ENCODE data around the gene MOK.

Gene MOK

DNA sequence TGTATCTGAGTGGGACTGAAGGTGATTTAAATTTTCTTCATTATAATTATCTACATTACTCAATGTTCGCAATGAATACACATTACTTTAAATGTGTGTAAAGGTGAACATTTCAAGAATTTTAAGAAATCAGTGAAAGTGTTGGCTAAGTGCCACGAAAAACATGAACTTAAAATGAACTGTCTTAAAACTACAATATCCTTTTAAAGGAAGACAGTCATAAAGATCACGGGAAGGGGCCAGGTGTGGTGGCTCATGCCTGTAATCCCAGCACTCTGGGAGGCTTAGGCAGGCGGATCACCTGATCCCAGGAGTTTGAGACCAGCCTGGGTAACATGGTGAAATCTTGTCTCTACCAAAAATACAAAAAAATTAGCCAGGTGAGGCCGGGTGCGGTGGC lies 11.2 kb downstream of the MOK start:
- intact Hi-C loops (cut with DNase I), result no loop called here
- peak in 1 of 10 donors; percentile 35 for DNase-seq

DNA sequence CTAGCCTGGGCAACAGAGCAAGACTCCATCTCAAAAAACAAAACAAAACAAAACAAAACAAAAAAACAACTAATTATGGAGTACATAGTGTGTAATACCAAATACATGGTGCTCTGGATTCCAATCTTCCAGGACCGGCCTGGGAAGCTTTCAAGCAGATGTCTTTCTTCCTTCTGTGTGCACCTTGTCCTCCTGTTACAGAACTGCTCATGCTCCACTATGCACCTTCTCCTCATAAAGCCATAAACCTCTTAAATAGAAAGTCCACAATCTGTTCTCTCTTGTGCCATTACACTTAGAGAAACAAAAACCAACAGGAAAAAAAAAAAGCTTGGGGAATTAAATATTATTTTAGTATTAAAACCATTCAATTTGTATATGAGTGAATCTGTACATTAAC lies 12.5 kb downstream of the MOK start:
- no peak for DNase-seq
- intact Hi-C loops (cut with DNase I), result no loop called here

DNA sequence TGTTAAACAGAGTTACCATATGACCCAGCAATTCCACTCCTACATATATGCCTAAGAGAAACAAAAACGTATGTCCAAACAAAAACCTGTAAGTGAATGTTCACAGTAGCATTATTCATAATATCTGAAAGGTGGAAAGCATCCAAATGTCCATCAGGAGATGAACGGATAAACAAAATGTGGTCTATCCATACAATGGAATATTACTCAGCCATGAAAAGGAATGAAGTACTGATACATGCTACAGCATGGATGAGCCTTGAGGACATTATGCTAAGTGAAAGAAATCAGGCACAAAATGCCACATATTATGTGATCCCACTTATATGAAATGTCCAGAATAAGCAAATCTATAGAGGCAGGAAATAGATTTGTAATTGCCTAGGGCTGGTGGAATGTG lies 16.8 kb downstream of the MOK start:
- intact Hi-C loops (cut with DNase I), result no loop called here
- no peak for DNase-seq

DNA sequence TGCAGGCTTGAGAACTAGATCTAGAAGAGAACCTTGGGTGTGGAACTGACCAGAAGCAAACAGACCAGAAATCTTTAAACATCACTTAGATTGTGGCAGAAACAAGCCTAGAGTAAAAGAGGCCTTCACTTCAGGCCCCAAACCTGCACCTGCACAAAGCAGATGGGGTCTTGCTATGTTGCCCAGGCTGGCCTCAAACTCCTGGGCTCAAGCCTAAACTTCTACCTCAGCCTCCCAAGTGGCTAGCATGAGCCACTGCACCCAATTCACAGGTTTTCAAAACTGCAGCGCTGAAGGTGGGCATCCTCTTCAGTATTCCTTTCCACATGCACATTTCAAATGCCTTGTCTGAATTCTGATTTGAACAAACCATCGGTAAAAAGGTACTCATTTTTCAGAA lies 19.9 kb downstream of the MOK start:
- intact Hi-C loops (cut with DNase I), result no loop called here
- no peak for DNase-seq

DNA sequence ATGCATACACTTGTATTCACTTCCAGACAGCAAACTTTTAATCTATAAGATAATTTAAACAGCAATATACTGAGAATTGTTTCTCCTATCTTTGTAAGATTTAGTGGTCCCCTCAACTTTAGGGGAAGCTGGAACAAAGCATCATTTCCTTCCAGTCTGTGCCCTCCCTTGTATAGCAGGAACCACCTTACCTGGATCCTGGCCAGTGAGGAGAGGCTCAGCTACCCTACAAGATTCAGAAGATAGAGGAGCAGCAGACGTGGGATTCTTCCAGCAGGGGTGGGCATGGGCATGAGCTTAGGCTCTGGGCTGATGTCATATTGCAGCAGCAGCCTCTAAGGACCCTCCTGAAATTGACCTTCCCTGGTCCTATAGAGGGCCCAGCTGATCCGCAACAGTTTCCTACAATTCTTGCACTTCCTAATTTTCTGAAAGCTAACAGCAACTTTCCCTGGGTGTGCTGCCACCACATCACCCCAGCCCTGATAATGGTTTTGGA lies 21.3 kb downstream of the MOK start:
- no peak for DNase-seq
- intact Hi-C loops (cut with DNase I), result no loop called here

DNA sequence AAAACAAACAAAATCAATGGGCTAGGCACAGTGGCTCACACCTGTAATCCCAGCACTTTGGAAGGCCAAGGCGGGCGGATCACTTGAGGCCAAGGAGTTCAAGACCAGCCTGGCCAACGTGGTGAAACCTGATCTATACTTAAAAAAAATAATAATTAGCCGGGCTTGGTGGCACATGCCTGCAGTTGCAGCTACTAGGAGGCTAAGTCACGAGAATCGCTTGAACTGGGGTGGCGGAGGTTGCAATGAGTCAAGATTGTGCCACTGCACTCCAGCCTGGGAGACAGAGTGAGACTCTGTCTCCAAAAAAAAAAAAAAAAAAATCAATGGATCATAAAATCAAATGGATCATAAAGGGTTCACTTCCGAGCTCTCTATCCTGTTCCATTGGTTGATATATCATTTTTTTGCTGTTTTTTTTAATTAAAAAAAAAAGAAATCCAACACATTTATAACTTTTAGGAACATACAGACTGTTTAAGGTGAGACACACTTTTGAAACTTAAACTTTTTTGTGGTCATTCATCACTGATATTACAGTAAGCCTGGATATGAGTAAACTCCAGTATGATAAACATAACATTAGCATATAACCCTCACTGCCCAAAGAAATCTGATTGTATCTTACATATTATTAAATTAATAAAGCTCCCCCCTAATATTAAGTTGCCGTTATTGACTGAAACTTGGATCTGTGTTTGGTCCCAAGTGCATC lies 22.1 kb downstream of the MOK start:
- DNase-seq, result no peak
- intact Hi-C loops (cut with DNase I), result no loop called here

DNA sequence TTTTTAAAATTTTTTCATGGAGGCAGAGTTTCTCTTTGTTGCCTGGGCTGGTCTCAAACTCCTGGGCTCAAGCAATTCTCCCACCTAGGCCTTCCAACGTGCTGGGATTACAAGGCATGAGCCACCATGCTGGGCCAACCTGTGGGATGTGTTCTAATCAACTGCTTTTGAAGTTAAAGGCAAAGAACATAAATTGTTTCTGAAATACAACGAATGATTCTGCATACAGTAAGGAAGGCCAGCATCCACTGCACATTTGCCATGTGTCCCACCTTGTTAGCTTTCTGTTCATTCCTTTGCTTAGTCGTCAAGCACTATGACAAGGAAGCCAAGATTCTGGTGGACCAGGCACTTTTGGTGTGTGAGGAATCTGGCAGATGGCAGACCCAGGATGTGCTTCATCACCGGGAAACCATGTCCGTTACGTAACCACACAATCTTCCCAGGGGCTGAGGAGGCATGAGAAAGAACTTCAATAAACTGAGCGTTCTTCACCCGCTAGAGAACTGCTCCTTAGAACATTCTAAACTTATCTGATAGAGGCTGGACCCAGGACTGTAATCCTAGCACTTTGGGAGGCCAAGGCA lies 24.5 kb downstream of the MOK start:
- intact Hi-C loops (cut with DNase I), result no loop called here
- no peak for DNase-seq

DNA sequence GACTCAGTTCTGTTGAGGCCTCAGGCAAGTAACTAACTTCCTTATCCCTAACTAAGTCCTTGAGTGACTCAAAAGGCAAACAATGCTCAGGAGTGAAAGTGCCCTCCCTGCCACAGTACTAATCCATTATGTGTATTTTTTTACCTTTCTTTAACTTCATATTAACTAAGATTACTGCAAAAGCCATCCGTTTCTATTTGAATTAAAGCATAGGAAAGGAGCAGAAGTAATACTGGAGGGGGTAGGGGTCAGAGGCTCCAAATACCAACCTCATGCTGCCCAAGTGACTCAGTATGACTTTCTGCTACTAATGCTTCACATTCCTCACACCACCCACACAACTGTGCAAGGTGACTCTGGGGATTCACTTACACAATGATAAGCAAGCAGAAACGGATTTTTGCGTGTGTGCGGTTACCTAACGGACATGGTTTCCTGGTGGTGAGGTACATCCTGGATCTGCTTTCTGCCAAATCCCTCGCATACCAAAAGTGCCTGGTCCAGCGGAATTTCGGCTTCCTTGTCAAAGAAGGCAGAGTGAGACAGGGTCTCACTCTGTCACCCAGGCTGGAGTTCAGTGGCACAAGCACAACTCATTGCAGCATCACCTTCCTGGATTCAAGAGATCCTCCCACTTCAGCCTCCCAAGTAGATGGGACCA lies 25.1 kb downstream of the MOK start:
- DNase-seq, result no peak
- intact Hi-C loops (cut with DNase I), result no loop called here

DNA sequence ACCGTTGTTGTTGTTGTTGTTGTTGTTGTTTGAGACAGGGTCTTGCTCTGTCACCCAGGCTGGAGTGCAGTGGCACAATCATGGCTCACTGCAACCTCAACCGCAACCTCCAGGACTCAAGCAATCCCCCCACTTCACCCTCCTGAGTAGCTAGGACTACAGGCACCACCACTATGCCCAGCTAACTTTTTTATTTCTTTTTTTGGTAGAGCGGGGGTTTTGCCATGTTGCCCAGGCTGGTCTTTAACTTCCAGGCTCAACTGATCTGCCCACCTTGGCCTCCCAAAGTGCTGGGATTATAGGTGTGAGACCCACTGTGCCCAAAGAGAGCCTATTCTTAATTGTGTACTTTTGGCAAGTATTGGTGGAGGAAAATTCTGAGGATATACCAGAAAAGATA lies 25.7 kb downstream of the MOK start:
- intact Hi-C loops (cut with DNase I), result no loop called here
- no peak for DNase-seq

DNA sequence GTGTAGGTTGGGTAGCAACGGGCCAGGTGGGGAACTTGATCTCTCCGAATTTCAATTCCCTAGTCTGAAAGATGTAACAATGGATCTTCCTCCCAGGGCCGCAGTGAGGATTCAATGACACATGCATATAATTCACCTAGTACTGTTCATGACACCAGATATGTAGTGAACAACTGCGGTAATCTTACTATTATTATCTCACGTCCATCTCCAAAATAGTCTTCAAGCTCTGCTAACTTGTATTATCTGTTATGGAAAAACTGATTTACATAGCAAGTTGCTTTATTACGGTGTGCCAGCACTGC lies 26.4 kb downstream of the MOK start:
- DNase-seq, result no peak
- intact Hi-C loops (cut with DNase I), result no loop called here

DNA sequence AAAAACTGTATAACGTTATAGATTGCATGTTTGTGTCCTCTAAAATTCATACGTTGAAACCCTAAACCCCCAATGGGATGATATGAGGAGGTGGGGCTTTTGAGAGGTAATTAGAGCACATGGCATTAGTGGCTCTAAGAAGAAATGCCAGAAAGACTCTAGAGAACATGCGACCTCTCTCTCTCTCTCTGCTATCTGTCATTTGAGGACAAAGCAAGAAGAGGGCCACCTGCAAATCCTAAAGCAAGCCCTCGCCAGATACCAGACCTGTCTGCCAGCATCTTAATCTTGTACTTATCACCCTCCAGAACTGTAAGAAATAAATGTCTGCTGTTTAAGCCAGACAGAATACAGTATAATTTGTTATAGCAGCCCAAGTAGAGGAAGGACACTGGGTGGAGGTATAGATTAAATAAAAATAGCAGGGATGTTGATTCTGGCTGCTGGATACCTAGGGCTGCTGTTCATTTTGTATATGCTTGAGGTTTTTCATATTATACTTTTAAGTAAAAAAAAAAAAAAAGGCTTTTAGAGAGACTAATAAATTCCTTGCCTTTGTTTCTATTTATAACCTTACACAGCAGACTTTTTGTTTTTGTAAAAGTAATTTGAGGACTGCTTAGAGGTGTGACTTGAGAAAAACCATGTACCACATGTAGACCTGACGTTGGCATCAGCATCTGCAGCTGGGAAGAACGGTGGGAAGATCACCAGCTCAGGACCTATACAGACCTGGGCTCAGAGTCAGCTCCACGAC lies 26.9 kb downstream of the MOK start:
- intact Hi-C loops (cut with DNase I), result no loop called here
- no peak for DNase-seq

DNA sequence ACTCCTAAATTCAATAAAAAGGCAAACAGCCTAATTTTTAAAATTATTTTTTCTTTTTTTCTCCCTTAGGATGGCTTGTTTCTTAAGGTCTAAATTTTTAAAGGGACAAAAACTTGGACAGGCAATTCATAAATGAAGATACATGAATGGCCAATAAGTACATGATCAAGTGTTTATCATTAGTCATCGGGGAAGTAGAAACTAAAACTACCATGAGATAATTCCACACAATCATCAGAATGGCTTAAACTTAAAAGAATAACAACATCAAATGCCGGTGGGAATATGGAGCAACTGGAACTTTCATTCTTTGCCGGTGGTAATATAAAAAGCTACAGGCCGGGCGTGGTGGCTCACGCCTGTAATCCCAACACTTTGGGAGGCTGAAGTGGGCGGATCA lies 29.1 kb downstream of the MOK start:
- intact Hi-C loops (cut with DNase I), result no loop called here
- DNase-seq, result no peak

DNA sequence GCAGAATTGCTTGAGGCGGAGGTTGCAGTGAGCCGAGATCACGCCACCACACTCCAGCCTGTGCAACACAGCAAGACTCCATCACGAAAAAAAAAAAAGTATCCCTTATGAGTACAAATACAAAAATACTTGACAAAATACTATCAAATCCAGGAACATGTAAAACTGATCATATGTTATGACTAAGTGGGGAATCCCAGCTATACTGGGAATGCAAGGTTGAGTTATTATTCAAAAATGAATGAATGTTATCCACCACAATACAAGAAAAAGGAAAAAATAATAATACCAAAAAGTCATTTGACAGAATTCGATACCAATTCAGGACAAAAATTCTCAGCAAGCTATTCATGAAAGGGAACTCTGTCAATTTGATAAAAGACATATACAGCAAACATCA lies 32.6 kb downstream of the MOK start:
- intact Hi-C loops (cut with DNase I), result no loop called here

DNA sequence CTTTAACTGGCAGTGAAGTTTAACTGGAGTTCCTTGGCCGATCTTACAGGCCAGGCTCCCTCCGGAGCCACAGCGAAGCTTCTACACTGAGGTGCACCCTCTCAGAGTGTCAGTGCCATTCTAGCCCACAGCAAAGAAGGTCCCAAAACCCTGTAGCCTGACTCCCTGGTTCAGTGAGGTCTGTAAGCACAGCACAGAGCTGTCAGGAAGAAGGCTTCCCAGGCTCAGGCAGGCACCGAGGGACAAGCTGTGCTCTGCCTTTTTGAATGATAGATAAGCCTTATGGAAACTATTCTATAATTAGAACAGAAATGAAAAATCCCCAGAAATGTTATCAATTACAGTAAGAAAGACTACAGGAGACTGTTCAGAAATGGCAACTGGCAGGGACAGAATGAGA lies 40.2 kb downstream of the MOK start:
- no peak for DNase-seq
- intact Hi-C loops (cut with DNase I), result no loop called here

More for the DNA sequence above, 32.6 kb downstream of the MOK start:
- no peak for DNase-seq

DNA sequence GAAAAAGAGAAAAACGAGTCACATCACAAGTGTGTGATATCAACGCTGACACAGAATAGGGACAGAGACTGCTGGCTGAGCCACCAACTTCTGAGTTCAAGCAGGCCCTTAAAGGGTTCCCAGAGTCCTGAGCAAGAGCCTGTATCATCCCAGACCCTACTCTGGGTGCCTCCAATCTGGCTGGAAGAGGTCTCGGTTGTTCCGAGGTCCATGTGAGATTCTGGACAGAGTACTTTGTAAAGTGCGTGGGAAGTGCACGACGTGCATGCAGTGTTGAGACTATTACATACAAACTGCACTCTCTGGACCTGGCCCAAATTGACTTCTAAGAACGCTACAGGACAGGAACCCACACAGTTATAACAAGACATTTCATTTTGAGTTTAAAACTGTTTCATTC lies 40.6 kb downstream of the MOK start:
- DNase-seq, result no peak
- intact Hi-C loops (cut with DNase I), result no loop called here

DNA sequence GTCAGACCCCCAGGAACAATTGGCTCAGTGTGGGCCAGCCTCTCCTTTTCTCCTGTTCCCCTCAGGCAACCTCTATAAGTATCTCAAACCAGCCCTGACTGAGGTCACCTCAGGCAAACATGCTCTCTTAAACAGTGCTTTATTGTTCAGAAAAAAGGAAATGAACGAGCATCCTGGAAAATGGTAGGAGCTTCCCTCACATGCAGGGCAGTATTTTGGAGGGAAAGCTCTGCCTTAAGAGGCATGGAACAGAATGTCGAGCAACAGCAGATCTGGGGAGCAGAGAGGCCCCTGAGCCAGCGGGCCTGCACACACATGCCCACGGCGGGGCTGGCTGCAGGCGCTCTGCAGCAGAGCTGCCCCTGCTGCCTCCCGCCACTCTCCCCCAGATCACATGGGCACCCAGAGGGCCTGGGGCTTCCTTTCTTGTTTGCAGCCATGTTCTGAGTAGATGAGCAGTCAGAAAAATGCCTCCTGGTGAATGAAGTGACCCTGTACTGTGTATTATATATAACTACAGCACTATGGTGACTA lies 42.0 kb downstream of the MOK start:
- intact Hi-C loops (cut with DNase I), result no loop called here
- peak in 1 of 10 donors; percentile 22 for DNase-seq

DNA sequence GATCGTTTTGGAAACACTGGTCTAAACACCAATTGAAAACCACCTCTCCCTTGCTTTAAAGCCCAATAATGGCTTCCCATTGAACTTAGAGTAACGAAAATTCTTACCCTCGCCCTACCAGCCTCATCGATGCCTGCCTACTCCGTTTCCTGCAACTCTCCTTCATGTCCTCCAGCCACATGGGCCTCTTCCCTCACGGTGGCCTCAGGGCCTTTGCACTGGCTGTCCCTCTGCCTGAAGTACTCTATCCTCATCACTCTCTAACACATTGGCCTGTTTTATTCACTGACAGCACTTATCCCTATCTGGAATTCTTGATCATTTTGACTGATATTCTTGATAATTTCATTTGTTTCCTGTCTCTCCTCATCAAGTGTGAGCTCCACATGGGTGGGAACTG lies 46.8 kb downstream of the MOK start:
- intact Hi-C loops (cut with DNase I), result no loop called here
- DNase-seq, result no peak

DNA sequence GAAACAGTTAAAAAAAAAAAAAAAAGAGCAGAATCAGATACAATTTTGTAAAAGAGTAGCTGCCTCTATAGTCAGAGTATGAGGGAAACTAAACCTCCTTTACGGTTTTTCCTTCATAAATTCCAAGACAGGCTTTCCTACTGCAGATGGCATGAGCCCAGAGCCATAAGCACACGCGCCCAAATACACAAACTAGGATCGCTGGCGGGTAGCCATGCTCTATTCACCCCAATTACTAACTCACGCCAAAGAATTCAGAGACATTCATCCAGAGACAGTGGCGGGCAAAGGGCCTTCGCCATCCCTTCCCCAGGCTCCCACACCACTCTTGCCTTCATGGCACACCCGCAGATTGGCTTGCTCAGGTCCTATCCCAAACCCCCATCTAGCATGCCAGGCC lies 48.2 kb downstream of the MOK start:
- DNase-seq, result no peak
- intact Hi-C loops (cut with DNase I), result no loop called here

DNA sequence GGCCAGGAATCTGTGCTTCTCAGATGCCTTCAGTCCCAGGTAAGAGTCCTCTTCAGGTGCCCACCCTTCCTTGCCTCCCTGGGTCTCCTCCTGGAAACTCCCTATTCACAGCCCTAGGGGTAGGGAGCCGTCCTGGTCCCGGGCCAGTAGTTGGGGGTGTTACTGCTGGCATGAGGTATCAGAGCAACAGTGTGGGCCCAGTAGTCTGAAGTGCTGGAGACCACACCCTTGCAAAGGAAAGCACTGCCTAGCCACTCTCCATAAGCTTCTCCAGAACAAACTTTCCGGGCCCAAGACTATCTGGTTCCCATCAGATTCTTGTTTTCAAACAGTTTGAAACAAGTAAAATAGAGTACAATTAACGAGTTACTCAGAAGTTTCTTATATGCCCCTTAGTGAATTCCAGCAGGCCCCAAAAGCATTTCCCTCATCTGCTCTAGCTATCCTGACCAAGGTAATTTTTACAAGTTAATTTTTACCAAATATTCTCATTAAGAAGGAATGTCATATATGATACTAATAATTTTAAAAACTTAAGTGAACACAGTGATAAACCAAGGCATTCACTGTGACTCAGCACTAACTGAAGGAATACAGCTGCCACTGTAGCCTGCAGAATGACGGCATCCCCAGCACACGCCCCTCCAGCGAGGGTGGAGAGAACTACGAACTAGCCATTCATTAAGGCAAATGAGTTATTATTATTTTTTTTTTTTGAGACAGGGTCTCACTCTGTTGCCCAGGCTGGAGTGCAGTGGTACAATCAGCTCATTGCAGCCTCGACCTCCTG lies 49.4 kb downstream of the MOK start:
- intact Hi-C loops (cut with DNase I), result no loop called here
- DNase-seq, result peak in 1 of 10 donors; percentile 25

Measured in posterior cingulate gyrus (tissue), 11 donors.